Thyroid gland (tissue), 4 donors: Measurements from ENCODE around the gene ZCCHC24.

Source experiments
- CTCF ChIP-seq, 6 experiments: fragments of 200-600 bp in 3 of 6; fragments of 450-650 bp in 3 of 6; sonication (generic) in 3 of 6; IDR thresholded peaks; one replicate each; pipeline ENCODE4 v1.5.1; 2016 to 2019; ENCODE audit warnings: antibody characterized with exemption in 6 of 6, mild to moderate bottlenecking in 2 of 6, inconsistent platforms in 1 of 6, moderate library complexity in 1 of 6
- POLR2A ChIP-seq, 2 donors: fragments of 450-650 bp; IDR thresholded peaks; one replicate each; pipeline ENCODE4 v1.6.1; 2017; ENCODE audit warnings: antibody characterized with exemption in 2 of 2, mild to moderate bottlenecking in 2 of 2, moderate library complexity in 1 of 2

- TF ChIP-seq CTCF (IDR thresholded peaks at IDR 0.05) (no peak), POLR2A (IDR thresholded peaks at IDR 0.05) (no peak)
Observed at GRCh38 chr10:79342811-79343561, 102.4 kb downstream of the ZCCHC24 start.
